HG02588 (cell line): Measurements from ENCODE around the gene ENOX2.

Experiments
- ATAC-seq: cut with Tn5 transposase; IDR thresholded peaks from one replicate; pipeline ENCODE4 v1.9.1; 2021; ENCODE audit warnings: mild to moderate bottlenecking, moderate library complexity; ENCODE audit not compliant: unreplicated experiment

Gene ENOX2

DNA sequence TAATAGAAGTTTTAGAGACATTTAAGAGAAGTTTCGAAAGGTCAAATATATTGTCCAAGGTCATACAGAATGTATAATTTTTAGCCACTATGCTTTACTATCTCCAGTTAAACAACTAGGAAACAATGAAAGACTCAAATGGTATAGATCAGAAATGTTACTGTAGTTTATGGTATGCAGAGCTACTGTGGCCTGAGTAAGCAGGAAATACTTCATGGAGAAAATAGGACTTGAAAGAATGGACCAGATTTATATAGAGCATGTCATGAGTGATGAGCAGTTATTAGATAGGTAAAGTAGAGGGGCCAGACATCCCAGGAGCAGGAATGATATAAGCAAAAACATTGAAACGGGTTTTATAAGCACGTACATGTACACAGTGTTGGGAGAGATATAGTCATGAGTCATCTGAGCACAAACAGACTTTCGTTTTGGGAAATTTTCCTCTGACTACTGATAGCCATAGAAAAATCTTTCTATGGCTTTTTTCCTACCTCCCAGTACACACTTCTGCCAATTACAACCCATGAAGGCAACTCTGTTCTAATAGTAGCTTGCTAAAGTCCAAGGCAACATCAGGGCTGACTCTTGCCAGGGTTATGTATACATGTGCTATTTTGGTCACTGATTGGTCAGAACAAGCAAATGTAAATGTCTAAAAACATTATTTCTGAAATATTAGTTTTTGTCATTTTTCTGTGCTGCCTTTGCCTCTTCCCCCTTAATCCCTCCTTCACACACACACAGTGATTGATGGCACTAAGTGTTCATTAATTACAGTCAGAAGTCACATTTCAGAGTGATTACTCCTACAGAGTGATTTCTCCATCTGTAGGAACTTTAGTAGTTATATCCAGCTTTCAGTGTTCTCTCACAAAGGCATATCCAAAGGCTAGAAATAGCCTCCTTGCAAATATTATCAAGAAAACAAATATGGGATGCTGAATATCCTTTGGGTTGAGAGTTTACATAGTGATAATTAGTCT lies 198.7 kb downstream of the ENOX2 start:
- no peak for ATAC-seq

DNA sequence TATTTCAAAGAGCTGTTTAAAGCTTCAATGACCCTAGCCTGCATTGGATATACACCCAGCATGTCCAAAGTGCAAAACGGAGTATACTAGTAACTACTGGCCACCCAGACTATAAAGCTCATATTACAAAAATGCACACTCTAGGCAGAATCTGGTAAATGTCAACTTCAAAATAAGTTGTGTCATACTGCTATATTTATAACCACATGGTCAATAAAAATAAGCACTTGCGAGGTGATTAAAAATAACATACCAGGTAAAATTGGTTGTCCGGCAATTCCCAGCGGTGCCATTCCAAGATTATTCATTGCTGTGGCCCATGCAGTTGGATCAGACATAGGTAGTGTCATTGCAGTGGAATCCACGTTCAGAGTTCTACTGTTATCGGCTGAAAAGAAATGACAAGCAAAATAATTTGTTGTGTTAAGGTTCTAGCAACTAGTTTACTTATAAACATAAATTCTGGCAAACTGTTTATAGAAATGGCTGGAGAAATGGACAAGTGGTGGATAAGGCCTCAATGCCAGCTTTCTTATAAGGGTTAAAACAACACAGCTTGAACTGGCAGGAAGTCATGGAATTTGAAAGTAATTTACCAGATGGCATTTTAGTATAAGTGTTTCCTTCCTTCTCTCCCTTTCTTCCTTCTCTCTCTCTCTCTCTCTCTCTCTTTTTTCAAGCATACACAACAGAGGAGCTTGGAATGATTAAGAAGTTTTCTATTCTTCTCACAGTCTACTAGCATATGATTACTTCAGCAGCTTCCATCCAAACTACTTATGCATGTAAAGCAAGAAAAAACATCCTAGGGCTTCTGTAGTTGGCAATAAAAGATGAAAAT lies 199.9 kb downstream of the ENOX2 start:
- no peak for ATAC-seq

DNA sequence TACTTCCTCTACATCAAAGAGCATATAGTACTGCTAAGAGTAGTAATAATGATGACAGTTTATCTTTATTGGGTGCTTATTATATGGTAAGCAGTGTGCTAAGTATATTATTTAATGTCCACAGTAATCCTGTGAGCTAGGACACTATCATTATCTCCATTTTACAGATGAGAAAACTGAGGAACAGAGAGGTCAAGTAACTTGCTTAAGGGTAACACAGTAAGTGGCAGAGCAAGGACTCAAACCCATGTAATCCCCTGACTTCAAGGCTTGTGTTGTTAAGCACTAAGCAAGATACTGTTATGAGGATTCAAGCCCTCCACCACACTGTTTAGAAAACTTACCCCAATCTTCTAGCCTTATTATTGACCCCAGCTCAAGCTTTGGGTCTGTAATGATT lies 202.4 kb downstream of the ENOX2 start:
- no peak for ATAC-seq

DNA sequence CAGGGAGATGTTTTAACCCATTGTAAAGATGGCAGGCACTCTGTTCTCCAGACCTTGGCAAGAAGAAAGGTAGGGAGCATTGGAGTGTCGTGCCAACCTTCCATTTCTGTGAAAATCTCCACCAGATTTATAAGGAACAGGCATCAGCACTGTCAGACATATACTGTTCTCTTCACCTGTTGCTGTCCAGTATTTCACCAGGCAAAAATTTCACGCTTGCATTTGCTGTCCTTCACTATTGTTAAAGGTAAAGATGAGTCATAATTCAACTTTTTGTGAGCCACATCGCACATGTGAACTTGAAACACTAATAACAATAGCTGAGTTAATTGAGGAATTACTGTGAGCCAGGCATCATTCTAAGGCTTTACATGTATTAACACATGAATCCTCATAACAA lies 203.4 kb downstream of the ENOX2 start:
- no peak for ATAC-seq

DNA sequence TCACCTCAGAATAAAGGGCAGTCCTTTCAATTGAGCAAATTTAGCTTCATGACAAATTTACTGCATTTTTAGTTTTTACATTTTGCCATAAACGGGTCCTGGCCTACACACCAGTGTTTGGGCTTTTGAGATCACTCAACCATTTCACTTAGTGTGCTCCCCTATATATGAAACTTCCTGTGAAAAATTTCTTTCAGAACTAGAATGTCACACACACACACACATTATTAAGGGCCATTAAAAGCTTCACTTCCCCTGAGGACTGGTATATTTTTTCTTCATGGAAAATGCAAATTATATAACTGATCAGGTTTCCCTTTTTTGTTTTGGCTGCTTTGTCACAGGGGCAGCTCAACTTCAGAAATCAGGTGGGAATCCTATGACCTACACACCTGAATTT lies 206.5 kb downstream of the ENOX2 start:
- ATAC-seq, result no peak

DNA sequence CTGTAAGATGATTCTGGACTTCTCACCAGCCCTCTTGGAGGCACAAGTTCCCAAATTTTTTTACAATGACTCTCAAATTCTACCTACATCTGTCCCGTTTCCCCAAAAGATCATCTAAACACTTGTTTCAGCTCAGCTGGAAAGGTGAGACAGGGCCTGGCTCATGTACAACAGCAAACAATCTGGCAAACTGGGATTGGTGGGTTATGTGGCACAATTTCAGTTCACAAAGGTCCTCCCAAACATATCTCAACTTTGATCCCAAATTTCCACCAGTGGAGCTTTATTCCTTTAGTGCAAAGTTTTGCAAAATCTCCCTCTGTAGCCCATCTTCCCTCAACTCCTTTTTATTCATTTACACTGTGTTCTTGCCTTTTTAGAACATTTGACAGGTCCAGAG lies 207.1 kb downstream of the ENOX2 start:
- ATAC-seq, result no peak

DNA sequence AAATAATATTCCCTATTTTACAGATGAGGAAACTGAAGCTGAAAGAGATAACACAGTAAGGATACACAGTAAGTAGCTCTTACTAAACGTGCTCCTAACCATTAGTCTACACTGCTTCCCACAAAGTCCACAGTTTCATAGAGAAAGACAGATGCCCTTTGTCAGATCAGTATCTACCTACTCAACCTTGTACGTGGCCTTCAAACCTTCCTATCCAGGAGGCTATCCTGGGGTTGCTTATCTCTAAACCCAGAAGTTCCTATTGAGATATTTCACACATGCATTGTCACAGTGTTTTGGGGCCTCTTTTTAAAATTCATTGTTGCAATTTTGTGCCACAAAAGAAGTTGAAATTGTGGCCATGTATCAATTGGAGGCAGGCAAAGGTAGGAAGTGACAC lies 208.0 kb downstream of the ENOX2 start:
- no peak for ATAC-seq

DNA sequence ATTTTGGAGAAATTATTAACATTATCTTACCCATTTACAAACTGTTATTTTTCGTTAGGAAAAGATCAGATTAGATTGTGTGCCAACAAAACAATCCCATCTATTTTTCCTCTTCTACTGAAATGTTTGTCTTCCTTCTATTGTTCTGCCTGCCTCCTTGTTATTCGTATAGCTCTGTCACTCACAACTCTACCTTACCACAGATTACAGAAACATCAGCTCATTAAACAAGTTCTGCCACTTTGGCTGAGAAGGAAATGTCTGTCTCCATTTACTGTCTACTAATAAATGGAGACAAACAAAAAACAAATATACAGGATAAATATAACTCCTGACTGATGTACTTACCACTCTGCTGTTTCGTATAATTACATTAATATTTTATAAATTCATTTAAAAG lies 211.4 kb downstream of the ENOX2 start:
- no peak for ATAC-seq

DNA sequence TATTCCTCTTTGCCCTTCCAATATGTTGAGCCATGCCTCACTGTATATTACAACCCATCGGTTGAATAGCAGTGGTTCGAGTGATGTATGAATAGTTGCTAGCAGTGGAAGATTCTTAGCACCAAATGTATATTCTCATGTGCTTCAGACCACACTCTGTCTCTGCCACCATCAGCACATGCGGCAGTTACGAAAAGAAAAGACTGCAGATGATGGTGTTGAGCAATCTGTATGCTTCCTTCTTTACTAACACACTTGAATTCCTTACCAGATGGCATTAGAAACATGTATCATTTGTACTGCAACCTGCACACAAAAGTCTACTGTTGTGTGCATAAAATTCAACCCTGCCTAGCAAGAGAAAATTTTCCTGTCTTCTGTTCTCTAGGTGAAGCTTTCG lies 214.6 kb downstream of the ENOX2 start:
- no peak for ATAC-seq

DNA sequence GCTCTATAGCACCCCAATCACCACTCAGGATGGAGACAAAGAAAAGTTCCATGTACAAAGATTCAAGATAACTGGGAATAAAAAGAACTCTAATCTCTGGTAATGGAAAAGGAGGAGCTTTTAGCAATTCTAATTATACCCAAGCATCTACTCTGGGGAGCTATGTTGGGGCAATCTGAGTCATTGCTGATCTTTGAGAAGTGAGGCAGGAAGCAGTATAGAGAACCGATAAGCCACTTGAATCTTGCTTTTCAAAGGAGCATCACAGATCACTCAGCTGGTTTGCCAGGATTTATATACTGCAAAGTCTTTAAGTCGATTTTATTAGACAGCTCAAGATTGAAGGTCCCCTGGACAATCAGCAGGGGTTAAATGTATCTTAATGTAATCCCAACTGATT lies 220.0 kb downstream of the ENOX2 start:
- ATAC-seq, result no peak

DNA sequence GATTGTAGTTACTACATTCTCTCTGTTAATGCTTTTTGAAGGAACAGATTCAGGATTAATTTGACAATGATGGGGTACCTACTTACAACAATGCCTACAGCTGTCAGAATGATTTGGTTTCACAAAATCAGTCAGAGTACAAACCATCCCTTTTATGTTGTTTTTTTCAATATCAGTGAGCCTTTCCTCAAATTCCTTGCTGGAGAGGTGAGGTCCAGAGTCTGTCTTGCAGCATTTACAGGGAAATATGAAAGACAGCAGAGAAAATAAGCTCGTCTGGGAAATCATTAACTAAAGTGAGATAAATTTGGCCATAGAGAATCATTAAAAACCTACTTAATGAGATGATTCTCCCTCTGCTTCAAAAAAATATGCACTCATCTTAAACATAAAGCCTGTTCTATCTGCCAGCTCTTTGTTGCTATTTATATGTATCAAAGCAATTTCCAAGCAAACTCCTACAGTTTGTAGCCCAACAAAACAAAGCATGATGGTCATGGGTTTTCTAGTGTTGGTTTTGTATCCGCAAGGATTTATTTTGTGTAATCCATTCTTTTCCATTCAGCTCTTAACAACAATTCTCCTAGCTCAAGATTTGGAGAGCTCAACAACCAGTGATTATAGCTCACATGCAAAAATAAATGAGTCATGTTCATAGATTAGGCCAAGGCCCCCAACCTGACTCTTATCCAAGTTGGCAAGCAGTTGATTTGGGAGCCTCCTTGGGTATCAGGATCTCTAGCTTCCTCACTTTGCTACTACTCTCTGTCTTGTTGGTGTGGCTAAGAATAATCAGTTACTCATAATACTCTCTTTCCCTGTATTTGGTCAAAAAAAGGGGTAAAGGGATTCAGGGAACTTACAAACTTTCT lies 222.6 kb downstream of the ENOX2 start:
- no peak for ATAC-seq

DNA sequence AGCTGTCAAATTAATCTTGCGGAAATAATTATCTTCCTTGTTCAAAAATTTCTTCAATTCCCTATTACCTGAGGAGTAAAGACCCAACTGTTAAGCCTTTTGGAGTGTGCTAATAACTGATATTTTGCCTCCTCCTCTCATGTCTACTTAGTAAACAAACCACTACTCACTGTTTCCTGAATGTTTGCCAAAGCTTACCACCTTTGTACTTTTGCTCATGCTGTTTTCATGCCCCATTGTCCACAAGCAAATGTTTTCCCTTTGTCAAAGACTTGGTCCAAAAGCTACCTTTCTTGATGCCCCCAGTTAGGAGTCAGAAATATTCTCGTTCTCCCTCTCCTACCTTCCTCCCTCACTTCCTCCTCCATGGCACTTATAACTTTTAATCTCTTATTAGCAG lies 226.1 kb downstream of the ENOX2 start:
- no peak for ATAC-seq

DNA sequence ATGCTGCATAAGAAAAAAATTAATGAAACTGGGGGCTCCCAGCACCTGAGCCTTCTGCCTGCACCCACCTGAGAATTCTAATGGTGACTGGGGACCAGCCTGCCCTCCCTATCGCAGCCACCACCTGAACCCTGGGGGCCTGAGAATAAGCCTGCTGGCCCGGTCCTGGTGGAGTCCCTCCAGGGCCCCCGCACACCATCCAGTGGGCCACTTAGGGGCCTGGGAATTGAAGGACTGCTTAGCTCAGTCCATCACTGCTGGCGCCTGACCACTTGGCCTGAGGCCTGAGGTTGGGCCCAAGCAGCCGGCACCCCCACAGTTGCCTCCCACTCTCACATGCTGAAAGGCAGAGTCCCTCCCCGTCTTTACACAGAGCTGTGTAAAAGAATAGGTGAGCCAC lies 230.8 kb downstream of the ENOX2 start:
- ATAC-seq, result no peak

DNA sequence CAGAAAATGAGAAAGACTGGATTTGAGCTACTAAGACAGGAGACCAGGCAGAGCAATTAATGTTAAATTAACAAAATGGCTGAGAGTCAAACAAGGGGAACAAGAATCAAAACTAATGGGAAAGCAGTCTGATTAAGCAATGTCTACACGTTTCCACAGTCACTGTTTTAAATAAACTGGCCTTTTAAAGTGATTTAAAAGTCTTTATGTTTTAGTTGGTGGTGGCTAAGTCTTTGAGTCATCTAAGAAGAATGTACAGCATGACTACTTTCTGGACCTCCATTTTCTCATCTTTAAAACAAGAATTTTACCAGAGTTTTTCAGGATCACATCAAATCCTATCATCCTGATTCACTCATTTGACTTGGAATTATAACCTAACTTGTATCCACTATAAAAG lies 233.8 kb downstream of the ENOX2 start:
- ATAC-seq, result no peak

DNA sequence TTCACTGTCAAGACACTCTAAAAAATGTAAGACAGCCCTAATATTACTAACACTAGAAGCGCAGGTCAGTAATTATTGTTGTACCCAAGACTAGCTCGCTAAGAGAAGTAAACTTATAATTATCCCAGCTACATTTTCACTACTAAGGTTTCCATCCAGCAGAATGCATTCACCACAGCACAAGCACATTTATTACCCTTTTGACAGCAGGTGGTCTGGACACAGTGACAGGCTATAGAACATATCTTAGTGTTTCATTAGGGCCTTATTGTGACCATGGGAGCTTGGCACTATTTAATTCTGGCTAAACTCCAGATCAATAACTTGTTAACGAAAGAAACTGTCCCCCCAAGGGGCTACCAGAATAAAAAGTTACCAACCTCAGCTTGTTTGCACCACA lies 237.7 kb downstream of the ENOX2 start:
- ATAC-seq, result no peak

DNA sequence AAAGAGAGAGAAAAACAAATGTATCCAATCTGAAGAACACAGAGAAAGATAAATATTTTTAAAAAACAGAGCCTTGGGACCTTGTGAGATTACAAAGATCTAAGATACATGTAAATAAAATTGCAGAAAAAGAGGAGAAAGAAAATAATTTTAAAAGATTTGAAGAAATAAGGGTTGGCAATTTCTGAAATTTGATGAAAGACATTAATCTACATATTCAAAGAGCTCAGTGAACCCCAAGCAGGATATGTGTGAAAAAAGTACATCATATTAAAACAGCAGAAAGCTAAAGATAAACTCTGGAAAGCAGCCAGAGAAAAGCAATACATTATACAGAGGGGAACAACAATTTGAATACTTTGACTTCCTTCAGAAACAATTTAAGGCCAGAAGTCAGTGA lies 244.7 kb downstream of the ENOX2 start:
- ATAC-seq, result no peak

DNA sequence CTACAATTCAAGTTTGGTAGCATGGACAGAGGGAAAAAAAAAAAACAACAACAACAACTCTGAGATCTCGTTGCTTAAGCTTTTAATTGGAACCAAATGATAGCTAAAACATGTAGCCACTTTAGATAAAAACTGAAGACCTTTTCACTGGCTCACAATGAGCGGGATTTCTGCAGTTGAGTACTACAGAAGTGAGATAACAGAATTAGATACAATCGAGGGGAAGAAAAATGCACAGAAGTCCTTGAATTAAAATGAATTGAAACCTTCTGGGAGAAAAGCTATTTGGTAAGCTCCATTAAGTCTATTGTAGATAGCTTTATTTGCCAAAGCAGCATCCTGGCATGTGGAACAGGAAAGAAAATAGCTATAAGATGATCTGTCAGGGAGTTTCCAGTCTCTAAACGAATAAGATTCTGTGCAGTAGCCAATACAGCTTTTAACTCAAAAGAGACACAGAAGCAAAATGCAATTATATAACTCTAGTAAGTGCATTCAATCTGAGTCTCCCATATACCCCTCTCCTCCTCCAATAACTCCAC lies 248.5 kb downstream of the ENOX2 start:
- no peak for ATAC-seq

DNA sequence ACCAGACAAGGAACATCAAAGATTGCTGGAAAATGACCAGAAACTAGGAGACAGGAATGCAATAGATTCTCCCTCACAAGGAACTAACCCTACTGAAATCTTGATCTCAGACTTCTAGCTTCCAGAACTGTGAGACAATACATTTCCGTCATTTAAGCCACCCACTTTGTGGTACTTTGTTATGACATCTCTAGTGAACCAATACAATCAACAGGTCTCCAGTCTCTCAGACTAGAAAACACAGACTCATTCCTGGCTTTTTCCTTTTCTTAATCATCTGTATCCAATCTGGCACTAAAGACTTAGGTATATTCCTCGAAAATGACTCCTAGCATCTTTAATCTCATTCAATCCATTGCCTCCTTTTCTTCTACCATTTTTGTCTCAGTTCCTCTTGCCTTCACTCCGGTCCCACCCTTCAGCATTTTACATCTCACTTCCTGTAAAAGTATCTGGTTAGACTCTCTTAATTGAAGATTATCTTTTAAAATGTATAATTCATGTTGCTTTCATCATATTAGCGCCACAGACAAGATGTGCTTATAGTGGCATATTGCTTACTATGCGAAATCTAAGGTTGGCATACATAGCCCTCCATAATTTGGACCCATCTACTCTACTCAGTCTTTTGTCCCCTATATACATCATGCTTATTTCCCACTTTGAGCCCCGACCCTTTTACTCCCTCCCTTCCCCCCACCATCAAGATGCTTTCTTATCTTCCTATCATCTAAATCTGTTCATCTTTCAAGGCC lies 250.0 kb downstream of the ENOX2 start:
- ATAC-seq, result no peak

DNA sequence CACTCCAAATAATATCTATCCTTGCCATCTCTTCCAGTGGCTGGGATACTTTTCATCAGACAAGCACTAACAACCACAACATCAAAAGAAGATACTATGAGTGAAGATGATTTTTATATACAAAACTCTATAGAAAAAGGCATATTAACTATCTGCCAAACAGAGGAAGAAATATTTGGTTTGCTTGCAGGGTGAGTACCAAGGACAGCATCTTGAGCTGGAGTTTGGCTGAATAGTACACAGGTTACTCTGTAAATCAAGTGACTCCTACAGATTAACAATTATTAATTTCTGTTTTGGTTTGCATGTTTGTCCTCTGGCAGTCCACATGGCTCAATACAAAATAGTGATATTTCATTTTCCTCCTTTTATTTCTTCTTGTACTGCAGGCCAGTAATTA lies 253.3 kb downstream of the ENOX2 start:
- no peak for ATAC-seq

DNA sequence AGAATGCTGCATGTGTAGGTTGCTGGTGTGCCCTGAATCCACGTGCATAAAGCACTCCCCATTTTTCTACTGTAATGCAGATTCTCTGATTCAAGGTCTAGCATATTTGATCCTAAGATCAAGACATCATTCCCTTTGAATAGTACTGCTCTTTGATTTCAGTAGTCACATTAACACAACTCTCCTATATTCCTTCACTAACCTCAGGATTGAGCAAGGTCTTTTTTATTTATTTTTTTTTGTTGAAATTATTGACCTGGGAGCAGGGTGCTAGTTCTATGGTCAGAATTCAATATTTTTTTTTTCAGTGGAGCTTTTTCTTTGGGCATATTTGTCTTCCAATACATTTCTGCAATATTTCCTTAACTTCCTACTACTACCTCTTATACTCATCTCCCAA lies 255.5 kb downstream of the ENOX2 start:
- no peak for ATAC-seq
